ENCODE data around the gene SFPQ. TPM values are rescaled to one million over a fixed set of nuclear protein-coding genes. Genes with fewer than 3 reads are reported as not detected.
A peak's percentile ranks its signal among the peaks of the same experiment; 100 is the strongest.

SFPQ gene
- total and polyA plus RNA-seq, 7 donors: 51.3 to 124 (median 82.9) TPM

GRCh38 chr1:35175098-35175576 lies 17.8 kb downstream of the SFPQ start:
- TF ChIP-seq CTCF (IDR thresholded peaks at IDR 0.05): no peak
- H3K27me3 ChIP-seq (ENCODE audit: insufficient read depth in 3 of 3, low read length in 2 of 3): no peaks in the 10 kb centered on the region
- H3K9me3 ChIP-seq: no peaks in the 10 kb centered on the region
- WGBS, 3 donors: 77 to 80% (median 79%) methylated on average over 9 of the region's 9 CpGs
- H3K36me3 ChIP-seq (ENCODE audit: insufficient read depth in 1 of 2, low read depth in 1 of 2): peaks cover 15 to 61% of the 10 kb centered on the region in 2 donors
- intact Hi-C loops (cut with DNase I): no loop called here
- H3K27ac ChIP-seq: no peak overlapping the region
- ATAC-seq (no peak), DNase-seq (no peak)
- H3K4me1 ChIP-seq: peaks cover 11% of the 10 kb centered on the region
- H3K4me3 ChIP-seq: no peak overlapping the region

GRCh38 chr1:35173909-35174540 lies 18.9 kb downstream of the SFPQ start:
- DNase-seq (no peak), ATAC-seq (no peak)
- H3K9me3 ChIP-seq: no peaks in the 10 kb centered on the region
- no peaks in the 10 kb centered on the region for H3K27me3 ChIP-seq (ENCODE audit: insufficient read depth in 3 of 3, low read length in 2 of 3)
- H3K4me3 ChIP-seq: no peak overlapping the region
- intact Hi-C loops (cut with DNase I): no loop called here
- H3K27ac ChIP-seq: no peak overlapping the region
- no peak for TF ChIP-seq CTCF (IDR thresholded peaks at IDR 0.05)
- H3K4me1 ChIP-seq: peaks cover under 1% of the 10 kb centered on the region
- peaks cover 9 to 50% of the 10 kb centered on the region in 2 donors for H3K36me3 ChIP-seq (ENCODE audit: insufficient read depth in 1 of 2, low read depth in 1 of 2)
- WGBS, 3 donors: 51 to 64% (median 59%) methylated on average over 2 of the region's 2 CpGs

- Histone ChIP-seq H3K36me3 (ENCODE audit: insufficient read depth in 1 of 2, low read depth in 1 of 2) (peaks cover 7 to 45% of the 10 kb centered on the region in 2 donors), H3K27me3 (ENCODE audit: insufficient read depth in 3 of 3, low read length in 2 of 3) (no peaks in the 10 kb centered on the region), H3K27ac (no peak overlapping the region), H3K4me3 (no peak overlapping the region), H3K9me3 (no peaks in the 10 kb centered on the region), H3K4me1 (no peaks in the 10 kb centered on the region)
- intact Hi-C loops (cut with DNase I): no loop called here
- 74 to 82% (median 77%) methylated on average over 2 of the region's 2 CpGs for WGBS, 3 donors
- TF ChIP-seq CTCF (IDR thresholded peaks at IDR 0.05): no peak
- no peak for DNase-seq
- peak in 1 of 4 donors; percentile 16 for ATAC-seq
Measured at GRCh38 chr1:35173491-35173890, 19.5 kb downstream of the SFPQ start.

GRCh38 chr1:35172022-35172421 lies 20.9 kb downstream of the SFPQ start:
- no peak overlapping the region for H3K27ac ChIP-seq
- WGBS, 3 donors: 70 to 89% (median 83%) methylated on average over 8 of the region's 8 CpGs
- peaks cover 5 to 30% of the 10 kb centered on the region in 2 donors for H3K36me3 ChIP-seq (ENCODE audit: insufficient read depth in 1 of 2, low read depth in 1 of 2)
- no peaks in the 10 kb centered on the region for H3K9me3 ChIP-seq
- intact Hi-C loops (cut with DNase I): no loop called here
- no peaks in the 10 kb centered on the region for H3K27me3 ChIP-seq (ENCODE audit: insufficient read depth in 3 of 3, low read length in 2 of 3)
- H3K4me1 ChIP-seq: no peaks in the 10 kb centered on the region
- no peak for TF ChIP-seq CTCF (IDR thresholded peaks at IDR 0.05)
- ATAC-seq: peak in 3 of 4 donors; percentile 3 to 22 (median 20)
- no peak for DNase-seq
- no peak overlapping the region for H3K4me3 ChIP-seq

- Histone ChIP-seq H3K36me3 (ENCODE audit: insufficient read depth in 1 of 2, low read depth in 1 of 2) (peaks cover 5 to 26% of the 10 kb centered on the region in 2 donors), H3K27ac (no peak overlapping the region), H3K4me1 (no peaks in the 10 kb centered on the region), H3K27me3 (ENCODE audit: insufficient read depth in 3 of 3, low read length in 2 of 3) (no peaks in the 10 kb centered on the region), H3K9me3 (no peaks in the 10 kb centered on the region), H3K4me3 (no peak overlapping the region)
- DNase-seq (no peak), ATAC-seq (peak in 1 of 4 donors; percentile 5)
- 86 to 95% (median 86%) methylated on average over 4 of the region's 4 CpGs for WGBS, 3 donors
- intact Hi-C loops (cut with DNase I): no loop called here
- no peak for TF ChIP-seq CTCF (IDR thresholded peaks at IDR 0.05)
Measured at GRCh38 chr1:35171579-35171978, 21.4 kb downstream of the SFPQ start.
